SJCRH30 (cell line): ENCODE data around the gene METTL13. TPM values are rescaled to one million over a fixed set of nuclear protein-coding genes. Genes with fewer than 3 reads are reported as not detected.

Source experiments
- DNase-seq, 2 experiments: peaks; one replicate each; pipeline ENCODE4 v3.0.0-alpha.2; 2015 to 2020
- H3K27ac ChIP-seq: fragments of 250-450 bp; sonication (Bioruptor Pico); 2 replicates; pipeline ENCODE4 v1.5.1; 2020; ENCODE audit warnings: mild to moderate bottlenecking, moderate library complexity
- H3K27me3 ChIP-seq: fragments of 250-450 bp; sonication (Bioruptor Pico); 2 replicates; pipeline ENCODE4 v1.5.1; 2020; ENCODE audit warnings: mild to moderate bottlenecking, moderate library complexity
- H3K36me3 ChIP-seq: fragments of 250-450 bp; sonication (Bioruptor Pico); 2 replicates; pipeline ENCODE4 v1.5.1; 2020; ENCODE audit warnings: mild to moderate bottlenecking, moderate library complexity
- H3K4me1 ChIP-seq: fragments of 250-450 bp; sonication (Bioruptor Pico); 2 replicates; pipeline ENCODE4 v1.5.1; 2020; ENCODE audit warnings: mild to moderate bottlenecking, moderate library complexity
- H3K4me3 ChIP-seq: fragments of 250-450 bp; sonication (Bioruptor Pico); 2 replicates; pipeline ENCODE4 v1.5.1; 2020; ENCODE audit warnings: mild to moderate bottlenecking, moderate library complexity
- H3K9me3 ChIP-seq: fragments of 250-450 bp; sonication (Bioruptor Pico); replicated peaks from 2 replicates; pipeline ENCODE4 v1.5.1; 2020; ENCODE audit warnings: mild to moderate bottlenecking, moderate library complexity
- total RNA-seq: library from RNA; depleted of rRNA; stranded (reverse); fragments of >200 nt; shearing (Covaris generic); gene quantifications from 2 replicates; pipeline ENCODE4 v1.2.3, GENCODE V29; 2014

METTL13 gene
- total RNA-seq, 1 experiment from 2014 or later, result 29.0 TPM

GRCh38 chr1:171803045-171803444 is 21.6 kb downstream of the METTL13 start:
- Histone ChIP-seq H3K27ac (no peak overlapping the region), H3K36me3 (no peaks in the 10 kb centered on the region), H3K4me1 (peaks cover 3% of the 10 kb centered on the region; the same call in 1 of the 2 replicates), H3K27me3 (no peaks in the 10 kb centered on the region), H3K4me3 (no peak overlapping the region), H3K9me3 (no peaks in the 10 kb centered on the region)
- no peak for DNase-seq

- DNase-seq, result no peak
- no peaks in the 10 kb centered on the region for H3K36me3 ChIP-seq
- no peaks in the 10 kb centered on the region for H3K9me3 ChIP-seq
- no peak overlapping the region for H3K27ac ChIP-seq
- no peaks in the 10 kb centered on the region for H3K27me3 ChIP-seq
- H3K4me1 ChIP-seq, result peaks cover 3% of the 10 kb centered on the region; the same call in 1 of the 2 replicates
- H3K4me3 ChIP-seq, result no peak overlapping the region
Measured at GRCh38 chr1:171803461-171804022, 22.1 kb downstream of the METTL13 start.

- Histone ChIP-seq H3K9me3 (no peaks in the 10 kb centered on the region), H3K4me3 (no peak overlapping the region), H3K27ac (no peak overlapping the region), H3K27me3 (no peaks in the 10 kb centered on the region), H3K4me1 (peaks cover 3% of the 10 kb centered on the region; the same call in 1 of the 2 replicates), H3K36me3 (no peaks in the 10 kb centered on the region)
- DNase-seq, result no peak
Measured at GRCh38 chr1:171805395-171806115, 24.1 kb downstream of the METTL13 start.

- Histone ChIP-seq H3K4me1 (no peaks in the 10 kb centered on the region), H3K27ac (no peak overlapping the region), H3K4me3 (no peak overlapping the region), H3K9me3 (no peaks in the 10 kb centered on the region), H3K36me3 (no peaks in the 10 kb centered on the region), H3K27me3 (no peaks in the 10 kb centered on the region)
- no peak for DNase-seq
Measured at GRCh38 chr1:171807556-171807955, 26.1 kb downstream of the METTL13 start.

GRCh38 chr1:171809834-171810233 is 28.4 kb downstream of the METTL13 start:
- DNase-seq, result no peak
- Histone ChIP-seq H3K4me1 (peaks cover 4% of the 10 kb centered on the region), H3K36me3 (no peaks in the 10 kb centered on the region), H3K4me3 (no peak overlapping the region), H3K27ac (no peak overlapping the region), H3K9me3 (no peaks in the 10 kb centered on the region; the same call in 1 of the 2 replicates), H3K27me3 (no peaks in the 10 kb centered on the region)

GRCh38 chr1:171811672-171812071 is 30.2 kb downstream of the METTL13 start:
- Histone ChIP-seq H3K36me3 (no peaks in the 10 kb centered on the region), H3K27me3 (no peaks in the 10 kb centered on the region), H3K9me3 (no peaks in the 10 kb centered on the region; the same call in 1 of the 2 replicates), H3K4me1 (peaks cover 18% of the 10 kb centered on the region), H3K27ac (no peak overlapping the region), H3K4me3 (no peak overlapping the region)
- no peak for DNase-seq

- Histone ChIP-seq H3K4me1 (peaks cover 32% of the 10 kb centered on the region), H3K9me3 (no peaks in the 10 kb centered on the region; the same call in 1 of the 2 replicates), H3K27ac (no peak overlapping the region; the same call in 1 of the 2 replicates), H3K4me3 (no peak overlapping the region), H3K36me3 (no peaks in the 10 kb centered on the region), H3K27me3 (no peaks in the 10 kb centered on the region)
- DNase-seq, result peak in 1 of 2 experiments; percentile 54
Measured at GRCh38 chr1:171814692-171815091, 33.2 kb downstream of the METTL13 start.

- Histone ChIP-seq H3K9me3 (no peaks in the 10 kb centered on the region; the same call in 1 of the 2 replicates), H3K4me1 (peaks cover 32% of the 10 kb centered on the region), H3K27me3 (no peaks in the 10 kb centered on the region), H3K27ac (no peak overlapping the region; the same call in 1 of the 2 replicates), H3K36me3 (no peaks in the 10 kb centered on the region), H3K4me3 (no peak overlapping the region)
- no peak for DNase-seq
Measured at GRCh38 chr1:171816300-171816901, 34.9 kb downstream of the METTL13 start.

- H3K36me3 ChIP-seq, result no peaks in the 10 kb centered on the region
- H3K9me3 ChIP-seq, result no peaks in the 10 kb centered on the region; the same call in 1 of the 2 replicates
- peak overlapping the region; percentile 48 for H3K27ac ChIP-seq
- no peaks in the 10 kb centered on the region for H3K27me3 ChIP-seq
- no peak overlapping the region for H3K4me3 ChIP-seq
- peak; percentile 65 to 77 for DNase-seq
- H3K4me1 ChIP-seq, result peaks cover 32% of the 10 kb centered on the region
Measured at GRCh38 chr1:171817511-171818265, 36.2 kb downstream of the METTL13 start.

- Histone ChIP-seq H3K27me3 (no peaks in the 10 kb centered on the region), H3K4me1 (peaks cover 27% of the 10 kb centered on the region), H3K36me3 (no peaks in the 10 kb centered on the region), H3K27ac (no peak overlapping the region), H3K9me3 (no peaks in the 10 kb centered on the region; the same call in 1 of the 2 replicates), H3K4me3 (no peak overlapping the region)
- no peak for DNase-seq
Measured at GRCh38 chr1:171819946-171820345, 38.5 kb downstream of the METTL13 start.

GRCh38 chr1:171826973-171827372 is 45.5 kb downstream of the METTL13 start:
- Histone ChIP-seq H3K27ac (no peak overlapping the region), H3K4me1 (0 out of 2 replicates have a peak, but pooled peaks cover 4% of the 10 kb centered on the region), H3K27me3 (no peaks in the 10 kb centered on the region), H3K4me3 (no peak overlapping the region), H3K36me3 (no peaks in the 10 kb centered on the region), H3K9me3 (peaks cover 18% of the 10 kb centered on the region)
- no peak for DNase-seq

GRCh38 chr1:171828794-171829193 is 47.3 kb downstream of the METTL13 start:
- no peaks in the 10 kb centered on the region for H3K27me3 ChIP-seq
- no peak overlapping the region for H3K27ac ChIP-seq
- peaks cover 18% of the 10 kb centered on the region for H3K9me3 ChIP-seq
- no peak overlapping the region for H3K4me3 ChIP-seq
- DNase-seq, result no peak
- peaks cover 16% of the 10 kb centered on the region for H3K4me1 ChIP-seq
- no peaks in the 10 kb centered on the region for H3K36me3 ChIP-seq

GRCh38 chr1:171833091-171833825 is 51.8 kb downstream of the METTL13 start:
- Histone ChIP-seq H3K4me1 (peaks cover 28% of the 10 kb centered on the region), H3K27me3 (no peaks in the 10 kb centered on the region), H3K36me3 (no peaks in the 10 kb centered on the region), H3K4me3 (no peak overlapping the region), H3K9me3 (peaks cover 2% of the 10 kb centered on the region), H3K27ac (peak overlapping the region; percentile 96)
- peak; percentile 82 to 93 for DNase-seq

GRCh38 chr1:171834821-171835220 is 53.4 kb downstream of the METTL13 start:
- DNase-seq, result peak in 1 of 2 experiments; percentile 13
- H3K27ac ChIP-seq, result peak overlapping the region; percentile 96
- no peaks in the 10 kb centered on the region for H3K27me3 ChIP-seq
- H3K36me3 ChIP-seq, result no peaks in the 10 kb centered on the region
- H3K9me3 ChIP-seq, result no peaks in the 10 kb centered on the region
- peaks cover 28% of the 10 kb centered on the region for H3K4me1 ChIP-seq
- H3K4me3 ChIP-seq, result no peak overlapping the region
